ENCODE data around the gene NAT16. TPM values are rescaled to one million over a fixed set of nuclear protein-coding genes. Genes with fewer than 3 reads are reported as not detected.

NAT16 gene
- total RNA-seq, 1 experiment from 2014 or later: not detected

- TF ChIP-seq CTCF (IDR thresholded peaks at IDR 0.05; ENCODE audit: insufficient read depth in 1 of 2, low read depth in 1 of 2, low read length in 1 of 2, severe bottlenecking in 1 of 2, unreplicated experiment in 1 of 2): no peak
- Histone ChIP-seq H3K9me3 (no peaks in the 10 kb centered on the region), H3K27me3 (replicated peaks; ENCODE audit: control insufficient read depth, insufficient read depth, low read length) (peaks cover 10% of the 10 kb centered on the region), H3K4me3 (ENCODE audit: low read depth, low read length) (no peak overlapping the region), H3K36me3 (ENCODE audit: control insufficient read depth, insufficient read depth, low read length) (no peaks in the 10 kb centered on the region), H3K4me1 (peaks cover 26% of the 10 kb centered on the region)
- H3K4me3 Mint-ChIP-seq (ENCODE audit: unreplicated experiment): peak overlapping the region; percentile 58
- POLR2A ChIA-PET: no interaction called here
- intact Hi-C loops (cut with micrococcal nuclease; ENCODE audit: unreplicated experiment): no loop called here
- peak overlapping the region; percentile 53 for H3K27ac Mint-ChIP-seq (ENCODE audit: unreplicated experiment)
- H3K4me1 Mint-ChIP-seq (ENCODE audit: low read depth, unreplicated experiment): peaks cover 29% of the 10 kb centered on the region
- H3K36me3 Mint-ChIP-seq (ENCODE audit: insufficient read depth, unreplicated experiment): no peaks in the 10 kb centered on the region
- H3K27me3 Mint-ChIP-seq (ENCODE audit: insufficient read depth, unreplicated experiment): peaks cover 46% of the 10 kb centered on the region
- no peaks in the 10 kb centered on the region for H3K9me3 Mint-ChIP-seq (ENCODE audit: unreplicated experiment)
- DNase-seq: no peak
- CTCF ChIA-PET: interaction anchor here (1.8 kb wide), 2 partner anchors 19 to 29 kb away, joined by 9 to 11 read pairs; no protein-coding TSS in a partner anchor
- no TSS peak for BruUV-seq (replicated peaks)
These were observed 7.0 kb downstream of the NAT16 start for GRCh38 chr7:101172854-101173751.

GRCh38 chr7:101172005-101172853, 7.9 kb downstream of the NAT16 start:
- no TSS peak for BruUV-seq (replicated peaks)
- Histone ChIP-seq H3K4me1 (peaks cover 26% of the 10 kb centered on the region), H3K9me3 (no peaks in the 10 kb centered on the region), H3K36me3 (ENCODE audit: control insufficient read depth, insufficient read depth, low read length) (no peaks in the 10 kb centered on the region), H3K4me3 (ENCODE audit: low read depth, low read length) (peak overlapping the region; percentile 13; the same call in 1 of the 2 replicates), H3K27me3 (replicated peaks; ENCODE audit: control insufficient read depth, insufficient read depth, low read length) (peaks cover 10% of the 10 kb centered on the region)
- H3K9me3 Mint-ChIP-seq (ENCODE audit: unreplicated experiment): no peaks in the 10 kb centered on the region
- ChIA-PET CTCF (interaction anchor here (1.0 to 1.8 kb wide), 4 partner anchors 21 to 110 kb away, joined by 6 to 11 read pairs (median 6); no protein-coding TSS in a partner anchor), POLR2A (interaction anchor here (0.6 to 0.7 kb wide), 2 partner anchors 10 to 1178 kb away, joined by 3 to 4 read pairs; no protein-coding TSS in a partner anchor)
- H3K27me3 Mint-ChIP-seq (ENCODE audit: insufficient read depth, unreplicated experiment): peaks cover 52% of the 10 kb centered on the region
- no peak for DNase-seq
- intact Hi-C loops (cut with micrococcal nuclease; ENCODE audit: unreplicated experiment): no loop called here
- no peaks in the 10 kb centered on the region for H3K36me3 Mint-ChIP-seq (ENCODE audit: insufficient read depth, unreplicated experiment)
- H3K4me1 Mint-ChIP-seq (ENCODE audit: low read depth, unreplicated experiment): peaks cover 33% of the 10 kb centered on the region
- TF ChIP-seq CTCF (IDR thresholded peaks at IDR 0.05; ENCODE audit: insufficient read depth in 1 of 2, low read depth in 1 of 2, low read length in 1 of 2, severe bottlenecking in 1 of 2, unreplicated experiment in 1 of 2): no peak
- peak overlapping the region; percentile 53 for H3K27ac Mint-ChIP-seq (ENCODE audit: unreplicated experiment)
- H3K4me3 Mint-ChIP-seq (ENCODE audit: unreplicated experiment): peak overlapping the region; percentile 64

GRCh38 chr7:101171442-101171837, 8.7 kb downstream of the NAT16 start:
- POLR2A ChIA-PET: interaction anchor here (0.7 kb wide), 1 partner anchor 1177 kb away, joined by 3 read pairs; no protein-coding TSS in a partner anchor
- peak in 1 of 2 experiments; percentile 49 for DNase-seq
- Mint-ChIP-seq H3K27ac (ENCODE audit: unreplicated experiment) (no peak overlapping the region), H3K9me3 (ENCODE audit: unreplicated experiment) (no peaks in the 10 kb centered on the region), H3K4me1 (ENCODE audit: low read depth, unreplicated experiment) (peaks cover 36% of the 10 kb centered on the region), H3K27me3 (ENCODE audit: insufficient read depth, unreplicated experiment) (peaks cover 56% of the 10 kb centered on the region), H3K36me3 (ENCODE audit: insufficient read depth, unreplicated experiment) (no peaks in the 10 kb centered on the region), H3K4me3 (ENCODE audit: unreplicated experiment) (peak overlapping the region; percentile 64)
- Histone ChIP-seq H3K27me3 (replicated peaks; ENCODE audit: control insufficient read depth, insufficient read depth, low read length) (peaks cover 10% of the 10 kb centered on the region), H3K36me3 (ENCODE audit: control insufficient read depth, insufficient read depth, low read length) (no peaks in the 10 kb centered on the region), H3K9me3 (no peaks in the 10 kb centered on the region), H3K4me1 (peaks cover 26% of the 10 kb centered on the region), H3K4me3 (ENCODE audit: low read depth, low read length) (no peak overlapping the region)
- BruUV-seq (replicated peaks): no TSS peak
- TF ChIP-seq CTCF (IDR thresholded peaks at IDR 0.05; ENCODE audit: insufficient read depth in 1 of 2, low read depth in 1 of 2, low read length in 1 of 2, severe bottlenecking in 1 of 2, unreplicated experiment in 1 of 2): peak in 1 of 2 experiments; percentile 47
- intact Hi-C loops (cut with micrococcal nuclease; ENCODE audit: unreplicated experiment): no loop called here
- CTCF ChIA-PET: interaction anchor here (1.0 to 1.5 kb wide), 3 partner anchors 22 to 111 kb away, joined by 6 read pairs; no protein-coding TSS in a partner anchor
